ENCODE data around the gene CAPRIN1.

- TF ChIP-seq, protein P1, sequence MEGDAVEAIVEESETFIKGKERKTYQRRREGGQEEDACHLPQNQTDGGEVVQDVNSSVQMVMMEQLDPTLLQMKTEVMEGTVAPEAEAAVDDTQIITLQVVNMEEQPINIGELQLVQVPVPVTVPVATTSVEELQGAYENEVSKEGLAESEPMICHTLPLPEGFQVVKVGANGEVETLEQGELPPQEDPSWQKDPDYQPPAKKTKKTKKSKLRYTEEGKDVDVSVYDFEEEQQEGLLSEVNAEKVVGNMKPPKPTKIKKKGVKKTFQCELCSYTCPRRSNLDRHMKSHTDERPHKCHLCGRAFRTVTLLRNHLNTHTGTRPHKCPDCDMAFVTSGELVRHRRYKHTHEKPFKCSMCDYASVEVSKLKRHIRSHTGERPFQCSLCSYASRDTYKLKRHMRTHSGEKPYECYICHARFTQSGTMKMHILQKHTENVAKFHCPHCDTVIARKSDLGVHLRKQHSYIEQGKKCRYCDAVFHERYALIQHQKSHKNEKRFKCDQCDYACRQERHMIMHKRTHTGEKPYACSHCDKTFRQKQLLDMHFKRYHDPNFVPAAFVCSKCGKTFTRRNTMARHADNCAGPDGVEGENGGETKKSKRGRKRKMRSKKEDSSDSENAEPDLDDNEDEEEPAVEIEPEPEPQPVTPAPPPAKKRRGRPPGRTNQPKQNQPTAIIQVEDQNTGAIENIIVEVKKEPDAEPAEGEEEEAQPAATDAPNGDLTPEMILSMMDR (conservative IDR thresholded peaks at IDR 0.05; ENCODE audit: low read depth in 2 of 2), result no peak
- TF ChIP-seq NANOG (IDR thresholded peaks at IDR 0.05; ENCODE audit: borderline replicate concordance) (no peak), CREB1 (CRISPR knock-in tag; IDR thresholded peaks at IDR 0.05; ENCODE audit: low read depth) (no peak), ZNF331 (CRISPR knock-in tag; IDR thresholded peaks at IDR 0.05; ENCODE audit: low read depth) (no peak), JUNB (IDR thresholded peaks at IDR 0.05; ENCODE audit: unreplicated experiment) (no peak), EZH2 (IDR thresholded peaks at IDR 0.05; ENCODE audit: low read depth, unreplicated experiment) (no peak), POLR2AphosphoS5 (IDR thresholded peaks at IDR 0.05; ENCODE audit: low read depth) (no peak), EZH2phosphoT487 (IDR thresholded peaks at IDR 0.05; ENCODE audit: unreplicated experiment) (no peak)
- TF ChIP-seq, protein P2, sequence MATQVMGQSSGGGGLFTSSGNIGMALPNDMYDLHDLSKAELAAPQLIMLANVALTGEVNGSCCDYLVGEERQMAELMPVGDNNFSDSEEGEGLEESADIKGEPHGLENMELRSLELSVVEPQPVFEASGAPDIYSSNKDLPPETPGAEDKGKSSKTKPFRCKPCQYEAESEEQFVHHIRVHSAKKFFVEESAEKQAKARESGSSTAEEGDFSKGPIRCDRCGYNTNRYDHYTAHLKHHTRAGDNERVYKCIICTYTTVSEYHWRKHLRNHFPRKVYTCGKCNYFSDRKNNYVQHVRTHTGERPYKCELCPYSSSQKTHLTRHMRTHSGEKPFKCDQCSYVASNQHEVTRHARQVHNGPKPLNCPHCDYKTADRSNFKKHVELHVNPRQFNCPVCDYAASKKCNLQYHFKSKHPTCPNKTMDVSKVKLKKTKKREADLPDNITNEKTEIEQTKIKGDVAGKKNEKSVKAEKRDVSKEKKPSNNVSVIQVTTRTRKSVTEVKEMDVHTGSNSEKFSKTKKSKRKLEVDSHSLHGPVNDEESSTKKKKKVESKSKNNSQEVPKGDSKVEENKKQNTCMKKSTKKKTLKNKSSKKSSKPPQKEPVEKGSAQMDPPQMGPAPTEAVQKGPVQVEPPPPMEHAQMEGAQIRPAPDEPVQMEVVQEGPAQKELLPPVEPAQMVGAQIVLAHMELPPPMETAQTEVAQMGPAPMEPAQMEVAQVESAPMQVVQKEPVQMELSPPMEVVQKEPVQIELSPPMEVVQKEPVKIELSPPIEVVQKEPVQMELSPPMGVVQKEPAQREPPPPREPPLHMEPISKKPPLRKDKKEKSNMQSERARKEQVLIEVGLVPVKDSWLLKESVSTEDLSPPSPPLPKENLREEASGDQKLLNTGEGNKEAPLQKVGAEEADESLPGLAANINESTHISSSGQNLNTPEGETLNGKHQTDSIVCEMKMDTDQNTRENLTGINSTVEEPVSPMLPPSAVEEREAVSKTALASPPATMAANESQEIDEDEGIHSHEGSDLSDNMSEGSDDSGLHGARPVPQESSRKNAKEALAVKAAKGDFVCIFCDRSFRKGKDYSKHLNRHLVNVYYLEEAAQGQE (IDR thresholded peaks at IDR 0.05; ENCODE audit: unreplicated experiment), result no peak
Measured at GRCh38 chr11:34146411-34146810, 94.9 kb downstream of the CAPRIN1 start.

All from GM23338 (cell line).